GM21786 (cell line): ENCODE results near the gene STK36.

ENCODE experiments used
- ATAC-seq: cut with Tn5 transposase; IDR thresholded peaks from one replicate; pipeline ENCODE4 v1.9.1; 2021; ENCODE audit not compliant: unreplicated experiment

Gene STK36, protein sequence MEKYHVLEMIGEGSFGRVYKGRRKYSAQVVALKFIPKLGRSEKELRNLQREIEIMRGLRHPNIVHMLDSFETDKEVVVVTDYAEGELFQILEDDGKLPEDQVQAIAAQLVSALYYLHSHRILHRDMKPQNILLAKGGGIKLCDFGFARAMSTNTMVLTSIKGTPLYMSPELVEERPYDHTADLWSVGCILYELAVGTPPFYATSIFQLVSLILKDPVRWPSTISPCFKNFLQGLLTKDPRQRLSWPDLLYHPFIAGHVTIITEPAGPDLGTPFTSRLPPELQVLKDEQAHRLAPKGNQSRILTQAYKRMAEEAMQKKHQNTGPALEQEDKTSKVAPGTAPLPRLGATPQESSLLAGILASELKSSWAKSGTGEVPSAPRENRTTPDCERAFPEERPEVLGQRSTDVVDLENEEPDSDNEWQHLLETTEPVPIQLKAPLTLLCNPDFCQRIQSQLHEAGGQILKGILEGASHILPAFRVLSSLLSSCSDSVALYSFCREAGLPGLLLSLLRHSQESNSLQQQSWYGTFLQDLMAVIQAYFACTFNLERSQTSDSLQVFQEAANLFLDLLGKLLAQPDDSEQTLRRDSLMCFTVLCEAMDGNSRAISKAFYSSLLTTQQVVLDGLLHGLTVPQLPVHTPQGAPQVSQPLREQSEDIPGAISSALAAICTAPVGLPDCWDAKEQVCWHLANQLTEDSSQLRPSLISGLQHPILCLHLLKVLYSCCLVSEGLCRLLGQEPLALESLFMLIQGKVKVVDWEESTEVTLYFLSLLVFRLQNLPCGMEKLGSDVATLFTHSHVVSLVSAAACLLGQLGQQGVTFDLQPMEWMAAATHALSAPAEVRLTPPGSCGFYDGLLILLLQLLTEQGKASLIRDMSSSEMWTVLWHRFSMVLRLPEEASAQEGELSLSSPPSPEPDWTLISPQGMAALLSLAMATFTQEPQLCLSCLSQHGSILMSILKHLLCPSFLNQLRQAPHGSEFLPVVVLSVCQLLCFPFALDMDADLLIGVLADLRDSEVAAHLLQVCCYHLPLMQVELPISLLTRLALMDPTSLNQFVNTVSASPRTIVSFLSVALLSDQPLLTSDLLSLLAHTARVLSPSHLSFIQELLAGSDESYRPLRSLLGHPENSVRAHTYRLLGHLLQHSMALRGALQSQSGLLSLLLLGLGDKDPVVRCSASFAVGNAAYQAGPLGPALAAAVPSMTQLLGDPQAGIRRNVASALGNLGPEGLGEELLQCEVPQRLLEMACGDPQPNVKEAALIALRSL (N-terminal part only)

GRCh38 chr2:218671654-218672566 is at the start of gene STK36, which contains the start of gene RNF25:
TSS of gene STK36 (plus strand) at chr2:218672086. CDS start at chr2:218672830, 744 bp downstream.
TSS of gene RNF25 (minus strand) at chr2:218672002. CDS start at chr2:218671970, 32 bp downstream.
- ATAC-seq = peak; percentile 99

GRCh38 chr2:218622606-218623365 is 49.1 kb upstream of the STK36 start:
- ATAC-seq = no peak

DNA sequence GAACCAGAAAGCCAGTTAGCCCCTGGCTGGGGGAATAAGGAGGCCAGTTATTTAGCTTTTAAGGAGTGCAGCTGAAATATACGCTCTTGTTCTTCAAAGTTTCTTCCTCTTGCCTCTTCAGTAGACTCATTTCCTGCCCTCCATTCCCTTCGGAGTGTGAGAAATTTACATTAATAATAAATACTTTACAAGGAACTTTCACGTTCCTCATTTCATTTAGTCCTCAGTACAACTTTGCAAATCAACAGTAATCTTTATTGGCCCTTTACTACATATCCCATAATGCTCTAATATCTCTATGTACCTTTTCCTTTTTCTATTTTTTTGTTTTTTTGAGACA is 48.5 kb upstream of the STK36 start:
- no peak for ATAC-seq

- no peak for ATAC-seq
These were observed 45.5 kb upstream of the STK36 start for GRCh38 chr2:218626369-218626768.

DNA sequence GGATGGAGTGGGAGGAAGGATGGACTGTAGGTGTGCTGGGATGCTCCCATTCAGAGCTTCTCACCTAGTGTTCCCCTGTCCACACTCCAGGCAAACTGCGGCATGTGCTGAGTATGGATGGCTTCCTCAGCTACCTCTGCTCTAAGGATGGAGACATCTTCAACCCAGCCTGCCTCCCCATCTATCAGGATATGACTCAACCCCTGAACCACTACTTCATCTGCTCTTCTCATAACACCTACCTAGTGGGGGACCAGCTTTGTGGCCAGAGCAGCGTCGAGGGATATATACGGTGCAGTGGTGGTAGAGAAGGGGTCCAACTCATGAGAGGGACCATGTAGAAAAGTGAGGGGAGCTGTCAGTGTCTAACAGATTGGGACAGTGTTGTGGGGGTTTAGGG is 43.9 kb upstream of the STK36 start:
- no peak for ATAC-seq

GRCh38 chr2:218631837-218632236 is 40.0 kb upstream of the STK36 start:
- no peak for ATAC-seq

DNA sequence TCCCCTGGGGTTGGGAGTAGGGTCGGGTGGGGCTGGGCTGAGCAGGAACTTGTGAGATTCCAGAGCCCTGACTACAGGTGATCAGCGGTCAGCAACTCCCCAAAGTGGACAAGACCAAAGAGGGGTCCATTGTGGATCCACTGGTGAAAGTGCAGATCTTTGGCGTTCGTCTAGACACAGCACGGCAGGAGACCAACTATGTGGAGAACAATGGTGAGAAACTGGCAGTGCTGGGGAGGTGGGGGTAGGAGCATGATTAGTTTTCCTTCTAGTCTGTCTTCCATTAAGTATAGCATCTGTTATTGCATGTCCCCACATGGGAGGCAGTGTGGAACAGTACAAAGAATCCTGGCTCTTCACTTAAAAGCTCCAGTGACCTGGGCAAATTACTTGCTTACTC is 36.2 kb upstream of the STK36 start:
- ATAC-seq = no peak

GRCh38 chr2:218638372-218638771 is 33.5 kb upstream of the STK36 start:
- ATAC-seq = no peak

DNA sequence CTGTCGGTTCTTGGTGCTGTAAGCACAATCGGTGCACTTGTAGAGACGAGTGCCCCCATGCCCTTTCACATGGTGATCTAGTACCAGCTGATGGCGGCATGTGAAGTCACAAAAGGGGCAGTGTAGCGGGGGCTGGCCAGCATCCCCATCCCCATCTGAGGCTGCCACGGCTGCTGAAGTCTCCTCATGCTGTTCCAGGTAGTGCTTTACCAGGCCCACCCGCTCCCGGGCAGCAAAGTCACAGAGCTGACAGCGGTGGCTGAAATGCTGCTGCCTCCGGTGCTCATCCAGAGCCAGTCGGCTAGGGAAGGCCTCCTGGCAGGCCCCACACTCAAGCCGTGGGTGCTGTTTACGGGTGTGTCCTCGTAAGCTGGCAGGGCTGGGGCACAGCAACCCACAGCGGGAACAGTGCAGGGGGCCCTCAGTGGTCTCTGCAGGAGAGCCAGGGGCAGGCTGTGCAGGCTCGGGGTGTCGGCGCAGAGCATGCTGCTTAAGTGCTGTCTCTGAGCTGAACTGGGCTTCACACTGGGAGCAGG is 29.7 kb upstream of the STK36 start:
- no peak for ATAC-seq

- ATAC-seq = no peak
These were observed 29.1 kb upstream of the STK36 start for GRCh38 chr2:218642786-218643185.

- ATAC-seq = no peak
These were observed 28.1 kb upstream of the STK36 start for GRCh38 chr2:218643751-218644310.

- ATAC-seq = no peak
These were observed 27.2 kb upstream of the STK36 start for GRCh38 chr2:218644721-218645120.

DNA sequence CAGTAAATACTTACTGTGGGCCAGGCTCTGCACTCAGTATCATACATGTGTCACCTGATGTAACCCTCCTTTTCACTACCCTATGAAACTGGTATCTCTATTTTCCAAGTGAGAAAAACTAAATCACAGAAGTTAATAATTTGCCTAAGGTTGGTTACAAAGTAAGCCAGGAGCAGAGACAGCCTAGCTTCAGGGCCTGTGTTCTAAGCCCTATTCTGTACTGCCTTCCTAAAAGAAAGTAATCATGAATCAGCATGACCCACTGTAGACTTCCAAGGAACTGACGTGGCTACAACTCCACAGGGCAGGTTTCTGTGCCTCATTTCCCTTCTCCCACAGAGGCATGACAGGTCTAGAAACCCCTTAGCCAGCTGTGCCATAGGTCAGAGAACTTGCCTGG is 26.8 kb upstream of the STK36 start:
- ATAC-seq = peak; percentile 85

- ATAC-seq = no peak
These were observed 23.6 kb upstream of the STK36 start for GRCh38 chr2:218648088-218648786.

DNA sequence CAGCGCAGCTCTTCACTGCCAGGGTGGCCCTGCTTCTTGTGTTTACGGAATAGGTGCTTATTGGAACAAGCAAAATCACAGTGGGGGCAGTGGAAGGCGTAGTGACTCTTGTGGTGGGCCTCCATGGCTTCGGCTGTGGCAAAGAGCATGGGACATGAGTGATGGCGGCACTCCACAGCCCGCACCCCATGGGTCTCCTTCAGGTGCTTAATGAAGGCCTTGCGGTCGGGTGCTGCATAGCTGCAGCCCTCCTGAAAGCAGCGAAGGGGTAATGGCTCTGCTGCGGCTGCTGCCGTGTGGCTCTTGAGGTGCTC is 23.1 kb upstream of the STK36 start:
- ATAC-seq = no peak

GRCh38 chr2:218655751-218656150 is 16.1 kb upstream of the STK36 start:
- ATAC-seq = no peak

- peak; percentile 44 for ATAC-seq
These were observed 13.1 kb upstream of the STK36 start for GRCh38 chr2:218658671-218659257.
